GDM1 (cell line): ENCODE measurements around the gene CDCA7.
"Not testable (repeated sequence)": the region's sequence is repeated elsewhere in the genome, so short reads cannot be mapped to it uniquely, and the experiment has no call there.

ENCODE experiments used
- DNase-seq: peaks from one replicate; lab custom pipeline; 2025; lab: John Stamatoyannopoulos, UW

CDCA7 gene

GRCh38 chr2:173404841-173405750 lies 50.4 kb downstream of the CDCA7 start:
- no peak for DNase-seq

- DNase-seq, result no peak
Measured at GRCh38 chr2:173407176-173407575, 52.5 kb downstream of the CDCA7 start.

- no peak for DNase-seq
Measured at GRCh38 chr2:173407646-173408045, 53.0 kb downstream of the CDCA7 start.

- no peak for DNase-seq
Measured at GRCh38 chr2:173410579-173410978, 55.9 kb downstream of the CDCA7 start.

- no peak for DNase-seq
Measured at GRCh38 chr2:173412628-173413027, 58.0 kb downstream of the CDCA7 start.

GRCh38 chr2:173414823-173415322 lies 60.2 kb downstream of the CDCA7 start:
- no peak for DNase-seq

- no peak for DNase-seq
Measured at GRCh38 chr2:173415431-173416381, 61.0 kb downstream of the CDCA7 start.

GRCh38 chr2:173416415-173417152 lies 61.9 kb downstream of the CDCA7 start:
- DNase-seq, result not testable (repeated sequence)

- no peak for DNase-seq
Measured at GRCh38 chr2:173417341-173417740, 62.7 kb downstream of the CDCA7 start.

GRCh38 chr2:173417802-173418201 lies 63.1 kb downstream of the CDCA7 start:
- DNase-seq, result no peak
